HG03097 (cell line): ENCODE data around the gene SCYL1.

Source experiments
- ATAC-seq: cut with Tn5 transposase; IDR thresholded peaks from one replicate; pipeline ENCODE4 v1.9.1; 2021; ENCODE audit not compliant: unreplicated experiment, low FRiP score

SCYL1 gene

GRCh38 chr11:65532388-65533064, 7.6 kb downstream of the SCYL1 start:
- no peak for ATAC-seq

- ATAC-seq = no peak
These were observed 10.2 kb downstream of the SCYL1 start for GRCh38 chr11:65535102-65535501.

DNA sequence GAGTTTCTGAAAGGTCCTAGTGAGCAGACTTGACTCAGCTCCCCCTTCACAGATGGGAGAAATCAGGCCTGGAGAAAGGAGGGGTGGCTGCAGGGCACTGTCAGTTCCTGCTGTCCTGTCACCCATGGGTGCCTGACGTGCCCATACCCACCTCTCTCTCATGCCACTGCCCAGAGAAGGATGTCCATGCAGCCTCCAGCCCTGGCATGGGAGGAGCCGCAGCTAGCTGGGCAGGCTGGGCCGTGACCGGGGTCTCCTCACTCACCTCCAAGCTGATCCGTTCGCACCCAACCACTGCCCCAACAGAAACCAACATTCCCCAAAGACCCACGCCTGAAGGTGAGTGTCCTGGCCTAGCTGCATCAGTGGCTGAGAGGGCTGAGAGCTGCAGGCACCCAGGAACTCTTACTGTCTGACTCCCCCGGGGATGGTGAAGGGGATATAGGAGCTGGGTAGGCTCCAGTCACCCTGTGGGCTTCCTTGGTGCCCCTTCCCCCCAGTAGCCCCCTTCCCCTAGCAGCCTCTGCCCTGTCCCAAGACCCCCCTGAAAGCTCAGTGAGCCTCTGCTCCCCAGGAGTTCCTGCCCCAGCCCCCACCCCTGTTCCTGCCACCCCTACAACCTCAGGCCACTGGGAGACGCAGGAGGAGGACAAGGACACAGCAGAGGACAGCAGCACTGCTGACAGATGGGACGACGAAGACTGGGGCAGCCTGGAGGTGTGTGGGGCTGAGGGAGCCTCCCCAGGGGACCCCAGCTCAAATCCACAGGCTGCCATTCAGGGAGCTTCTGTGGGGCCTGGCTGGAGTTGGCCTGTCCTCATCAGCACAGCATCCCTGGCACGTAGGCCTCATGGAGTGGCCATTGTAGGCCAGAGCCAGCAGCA, 11.8 kb downstream of the SCYL1 start:
- ATAC-seq = no peak

DNA sequence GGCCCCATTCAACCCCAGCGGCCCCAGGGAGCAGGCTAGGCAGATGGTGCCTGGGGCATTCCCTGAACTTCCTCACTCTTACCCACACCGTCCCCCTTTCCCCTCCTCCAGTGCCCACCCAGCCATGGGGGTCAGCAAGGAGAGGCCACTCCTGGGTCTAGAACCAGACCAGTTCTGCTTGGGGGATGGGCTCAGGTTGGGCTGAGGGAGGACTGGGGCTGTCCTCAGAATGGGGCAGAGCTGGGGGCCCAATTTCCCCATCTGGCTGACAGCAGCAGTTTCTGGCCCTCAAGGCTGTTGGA, 12.4 kb downstream of the SCYL1 start:
- no peak for ATAC-seq

DNA sequence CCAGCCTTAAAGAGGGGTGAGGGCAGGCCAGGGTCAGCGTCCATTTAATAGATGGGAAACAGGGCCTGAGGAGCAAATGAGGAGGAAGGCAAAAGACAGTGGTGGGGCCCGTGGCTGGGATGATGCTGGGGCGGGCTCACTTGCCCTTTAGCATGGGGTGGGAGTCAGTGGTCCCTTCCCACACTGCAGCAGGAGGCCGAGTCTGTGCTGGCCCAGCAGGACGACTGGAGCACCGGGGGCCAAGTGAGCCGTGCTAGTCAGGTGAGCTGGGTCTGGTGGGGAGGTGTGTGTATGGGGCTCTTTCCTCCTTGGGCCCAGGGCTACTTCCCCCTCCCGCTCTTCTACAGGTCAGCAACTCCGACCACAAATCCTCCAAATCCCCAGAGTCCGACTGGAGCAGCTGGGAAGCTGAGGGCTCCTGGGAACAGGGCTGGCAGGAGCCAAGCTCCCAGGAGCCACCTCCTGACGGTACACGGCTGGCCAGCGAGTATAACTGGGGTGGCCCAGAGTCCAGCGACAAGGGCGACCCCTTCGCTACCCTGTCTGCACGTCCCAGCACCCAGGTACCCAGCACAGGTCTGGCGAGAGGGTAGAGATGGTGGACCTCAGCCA, 12.8 kb downstream of the SCYL1 start:
- ATAC-seq = no peak

GRCh38 chr11:65538232-65538914, 13.5 kb downstream of the SCYL1 start:
- ATAC-seq = no peak

- ATAC-seq = no peak
These were observed 14.2 kb downstream of the SCYL1 start for GRCh38 chr11:65538915-65539743.

DNA sequence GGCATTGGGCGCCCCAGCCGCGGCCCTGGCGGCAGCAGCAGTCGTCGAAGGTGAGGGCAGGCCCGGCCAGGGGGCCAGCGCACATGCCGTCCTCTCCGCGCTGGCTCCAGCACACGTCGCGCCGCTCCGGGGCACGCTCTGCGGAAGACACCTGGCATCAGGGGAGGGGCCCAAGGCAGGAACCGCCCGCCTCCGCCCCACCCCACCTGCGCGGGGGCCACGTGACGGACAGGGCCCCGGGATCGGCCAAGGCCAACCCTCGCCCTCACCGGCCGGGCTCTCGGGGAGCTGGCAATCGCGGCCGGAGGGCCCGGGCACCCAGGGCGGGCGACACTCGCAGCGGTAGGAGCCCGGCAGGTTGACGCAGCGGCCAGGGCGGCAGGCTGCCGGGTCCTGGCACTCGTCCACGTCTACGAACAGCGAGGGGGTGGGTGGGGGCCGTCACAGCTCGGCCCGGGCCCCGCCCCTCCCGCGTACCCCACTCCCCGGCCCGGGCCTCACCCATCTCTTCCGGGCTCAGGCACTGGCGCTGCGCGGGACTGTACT, 14.9 kb downstream of the SCYL1 start:
- peak; percentile 42 for ATAC-seq

DNA sequence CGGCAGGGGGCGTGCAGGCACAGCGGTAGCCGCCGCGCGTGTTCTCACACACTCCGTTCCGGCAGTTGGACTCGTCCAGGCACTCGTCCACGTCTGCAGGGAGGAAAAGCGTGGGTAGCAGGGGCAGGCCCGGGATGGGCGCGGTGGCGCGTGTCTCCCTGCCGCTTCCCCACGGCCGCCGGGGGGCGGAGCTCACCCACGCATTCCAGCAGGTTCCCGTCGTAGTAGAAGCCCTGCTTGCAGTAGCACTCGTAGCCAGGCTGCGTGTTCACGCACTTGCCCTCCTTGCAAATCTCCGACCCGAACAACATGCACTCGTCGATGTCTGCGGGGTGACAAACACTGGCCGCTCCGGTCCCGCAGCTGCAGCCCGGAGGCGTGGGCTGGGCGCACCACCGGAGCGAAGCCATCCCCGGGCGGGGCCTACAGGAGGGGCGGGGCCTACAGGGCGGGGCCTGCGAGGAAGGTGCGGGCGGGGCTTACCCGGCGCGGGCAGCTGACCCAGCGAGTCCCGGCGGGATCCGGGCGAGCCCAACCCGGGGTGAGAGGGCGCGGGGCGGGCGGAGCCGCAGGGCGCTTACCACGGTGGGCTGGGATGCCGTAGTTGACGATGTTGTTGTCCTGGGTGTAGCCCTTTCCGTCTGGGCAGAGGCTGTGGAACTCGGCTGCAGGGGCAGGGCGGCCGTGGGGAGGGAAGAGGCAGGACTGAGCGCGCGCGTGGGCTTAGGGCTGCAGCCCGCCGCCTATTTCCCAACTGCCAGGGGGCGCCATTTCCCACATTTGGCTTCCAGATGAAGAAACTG, 15.6 kb downstream of the SCYL1 start:
- ATAC-seq = peak; percentile 48

DNA sequence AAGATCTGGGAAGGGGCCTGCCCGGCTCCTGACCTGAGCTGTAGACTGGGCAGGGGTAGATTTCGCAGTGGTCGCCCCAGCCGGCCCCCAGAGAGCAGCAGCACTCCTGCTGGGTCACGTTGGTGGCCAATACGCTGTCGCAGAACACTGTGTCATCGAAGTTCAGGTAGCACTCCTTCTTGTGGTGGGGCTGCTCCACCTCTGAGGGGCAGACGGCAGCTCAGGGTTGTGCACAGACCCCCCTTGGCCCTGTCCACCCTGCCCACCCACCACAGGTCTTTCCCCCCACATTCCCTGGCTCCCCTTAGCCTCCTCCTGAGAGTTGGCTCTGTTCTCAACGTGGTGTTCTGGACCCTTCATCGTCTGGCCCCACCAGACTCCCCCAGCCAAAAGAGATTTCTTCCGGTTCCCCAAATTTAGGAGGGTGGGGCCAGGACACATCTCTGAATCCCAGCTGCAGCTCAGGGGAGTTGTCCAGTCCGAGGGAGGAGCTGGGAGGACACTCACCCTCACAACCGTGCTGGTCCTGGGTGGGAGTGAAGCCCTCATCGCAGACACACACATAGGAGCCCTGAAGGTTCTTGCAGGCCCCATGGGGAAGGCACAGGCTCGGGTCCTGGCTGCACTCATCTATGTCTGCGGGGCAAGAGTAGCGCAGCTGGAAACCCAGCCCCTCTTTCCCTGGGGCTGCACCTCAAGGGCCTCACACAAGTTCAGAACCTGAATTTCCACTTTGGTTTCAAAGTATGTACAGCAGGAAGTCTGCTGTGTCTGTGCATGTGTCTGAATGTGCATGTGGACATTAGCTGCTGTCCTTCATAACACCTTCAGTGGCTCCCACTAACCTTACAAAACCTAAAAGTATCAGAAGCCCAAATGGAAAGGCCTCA, 16.5 kb downstream of the SCYL1 start:
- ATAC-seq = no peak

DNA sequence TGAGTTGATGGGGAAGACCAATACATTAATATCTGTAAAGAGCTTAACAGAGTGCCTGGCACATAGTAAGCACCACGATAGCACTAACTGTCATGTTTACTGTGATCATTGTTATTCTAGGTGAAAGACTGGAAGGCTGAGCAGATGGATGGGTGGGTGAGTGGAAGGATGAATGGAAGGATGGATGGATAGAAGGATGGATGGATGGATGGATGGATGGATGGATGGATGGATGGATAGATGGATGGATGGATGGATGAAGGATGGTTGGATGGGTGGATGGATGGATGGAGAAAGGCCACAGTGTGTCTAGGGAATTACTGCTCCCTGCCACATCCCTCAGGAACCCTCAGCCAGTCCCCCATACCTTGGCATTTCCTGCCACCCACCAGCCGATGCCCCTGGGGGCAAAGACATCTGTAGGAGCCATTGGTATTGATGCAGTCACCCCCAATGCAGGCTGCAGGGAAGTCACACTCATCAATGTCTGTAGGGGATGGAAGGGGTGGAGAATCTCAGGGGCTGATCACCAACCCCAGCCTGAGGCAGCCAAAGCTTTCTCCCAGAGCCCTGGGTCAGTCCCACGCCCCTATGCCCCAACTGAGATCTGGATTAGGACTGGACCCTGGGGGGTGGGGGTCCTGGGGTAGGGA, 18.0 kb downstream of the SCYL1 start:
- no peak for ATAC-seq

GRCh38 chr11:65545853-65546216, 21.0 kb downstream of the SCYL1 start:
- ATAC-seq = no peak

DNA sequence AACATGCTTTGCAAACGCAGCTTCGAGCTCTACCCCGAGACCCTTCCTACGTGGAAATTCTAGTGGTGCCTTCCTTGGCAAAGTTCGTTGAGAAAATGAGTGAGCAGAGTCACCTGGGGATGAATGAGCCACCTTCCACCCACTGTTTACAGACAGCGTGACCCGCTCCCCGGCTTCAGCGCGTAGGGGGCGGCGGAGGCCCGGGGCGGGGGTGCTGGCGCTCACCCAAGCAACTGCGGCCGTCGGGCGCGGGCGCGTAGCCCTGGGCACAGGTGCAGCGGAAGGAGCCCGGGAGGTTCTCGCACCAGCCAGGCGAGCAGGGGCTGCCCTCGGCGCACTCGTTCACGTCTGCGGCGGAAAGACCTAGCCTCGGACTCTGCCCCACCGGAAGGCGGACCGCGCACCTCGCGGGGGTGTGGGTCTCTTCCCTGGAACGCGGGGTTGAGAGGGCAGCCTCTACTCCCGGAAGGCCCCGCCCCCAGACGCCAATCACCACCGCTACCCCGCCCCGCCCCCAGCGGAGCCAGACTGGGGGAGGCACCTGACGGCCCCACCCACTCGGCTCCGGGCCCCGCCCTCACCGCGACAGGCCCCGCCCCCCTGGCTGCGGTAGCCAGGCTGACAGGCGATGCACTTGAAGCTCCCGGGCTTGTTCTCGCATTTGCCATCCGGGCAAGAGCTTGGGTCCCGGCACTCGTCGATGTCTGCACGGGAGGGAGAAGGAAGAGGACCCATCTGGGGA, 21.5 kb downstream of the SCYL1 start:
- peak; percentile 66 for ATAC-seq

DNA sequence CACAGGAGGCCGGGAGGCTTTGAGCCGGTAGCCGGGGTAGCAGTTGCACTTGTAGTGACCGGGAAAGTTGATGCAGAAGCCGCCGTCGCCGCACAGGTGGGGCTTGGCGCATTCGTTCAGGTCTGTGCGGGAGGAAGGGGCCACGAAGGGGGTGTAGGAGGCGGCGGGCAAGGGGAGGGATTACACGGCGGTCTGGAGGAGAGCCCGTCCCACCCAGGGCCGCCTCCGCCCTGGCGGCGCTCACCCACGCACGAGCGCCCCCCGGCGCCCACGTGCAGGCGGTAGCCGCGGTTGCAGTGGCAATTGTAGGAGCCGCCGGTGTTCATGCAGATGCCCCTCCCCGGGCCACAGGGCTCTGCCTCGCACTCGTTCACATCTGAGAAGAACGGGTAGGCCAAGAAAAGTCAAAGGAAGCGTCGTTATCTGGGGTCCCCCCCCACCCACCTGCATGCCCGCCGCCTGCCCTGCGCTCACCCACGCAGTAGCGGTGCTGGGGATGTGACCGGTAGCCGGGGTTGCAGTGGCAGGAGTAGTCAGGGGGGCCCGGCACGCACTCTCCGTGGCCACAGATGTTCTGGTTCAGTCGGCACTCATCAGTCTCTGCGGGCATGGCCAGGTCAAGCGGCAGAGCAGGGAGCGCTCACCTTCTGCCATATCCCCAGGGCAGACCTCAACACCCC, 22.7 kb downstream of the SCYL1 start:
- no peak for ATAC-seq

- no peak for ATAC-seq
These were observed 23.5 kb downstream of the SCYL1 start for GRCh38 chr11:65548395-65548794.

DNA sequence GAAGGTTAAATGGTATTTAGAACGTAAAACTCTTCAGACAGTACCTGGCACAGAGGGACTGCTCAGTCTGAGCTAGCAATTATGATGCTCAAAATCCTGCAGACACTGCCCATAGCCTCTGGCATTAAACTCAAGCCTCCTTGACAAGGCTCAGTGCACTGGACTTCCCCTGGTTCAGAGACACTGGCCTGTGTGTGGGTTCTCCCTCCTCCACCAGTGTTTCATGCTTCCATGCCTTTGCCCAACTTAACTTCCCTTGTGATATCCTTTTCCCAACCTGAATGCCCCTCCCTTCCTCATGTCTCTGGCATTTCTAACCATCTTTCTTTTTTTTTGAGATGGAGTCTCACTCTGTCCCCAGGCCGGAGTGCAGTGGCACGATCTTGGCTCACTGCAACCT, 24.2 kb downstream of the SCYL1 start:
- ATAC-seq = no peak
